T-helper 1 cell treated with Interleukin-12 subunit alpha and Interleukin-12 subunit beta and Interleukin-4 antibody, amounts not matched to agents 30 ng/mL and 1 ng/mL, for 36 hours (primary cell): ENCODE data around the gene RIMS4. TPM values are rescaled to one million over a fixed set of nuclear protein-coding genes. Genes with fewer than 3 reads are reported as not detected.

Experiments
- intact Hi-C: fragments of 100-400 bp; cut with micrococcal nuclease; formaldehyde crosslinking; loops from one replicate; pipeline ENCODE4 v1.15.1; 2024
- total RNA-seq: library from RNA; stranded (reverse); gene quantifications from 2 replicates; pipeline ENCODE4 v1.2.3, GENCODE V29; 2022

The RIMS4 gene
- total RNA-seq, 1 donor from 2014 or later: not detected

GRCh38 chr20:44796758-44797457 is 13.4 kb downstream of the RIMS4 start:
- intact Hi-C loops: no loop called here

- intact Hi-C loops: no loop called here
These were observed 14.0 kb downstream of the RIMS4 start for GRCh38 chr20:44796311-44796710.

GRCh38 chr20:44795836-44796235 is 14.5 kb downstream of the RIMS4 start:
- intact Hi-C loops: no loop called here

GRCh38 chr20:44792796-44793195 is 17.6 kb downstream of the RIMS4 start:
- intact Hi-C loops: no loop called here

GRCh38 chr20:44790638-44791393 is 19.5 kb downstream of the RIMS4 start:
- intact Hi-C loops: no loop called here

- intact Hi-C loops: no loop called here
These were observed 21.5 kb downstream of the RIMS4 start for GRCh38 chr20:44788706-44789456.

- intact Hi-C loops: no loop called here
These were observed 23.0 kb downstream of the RIMS4 start for GRCh38 chr20:44787299-44787698.

- intact Hi-C loops: no loop called here
These were observed 24.6 kb downstream of the RIMS4 start for GRCh38 chr20:44785768-44786167.

GRCh38 chr20:44784688-44785087 is 25.7 kb downstream of the RIMS4 start:
- intact Hi-C loops: no loop called here

GRCh38 chr20:44781791-44782190 is 28.6 kb downstream of the RIMS4 start:
- intact Hi-C loops: no loop called here

- intact Hi-C loops: no loop called here
These were observed 29.2 kb downstream of the RIMS4 start for GRCh38 chr20:44781118-44781517.

- intact Hi-C loops: no loop called here
These were observed 30.1 kb downstream of the RIMS4 start for GRCh38 chr20:44780226-44780625.

GRCh38 chr20:44776980-44777379 is 33.4 kb downstream of the RIMS4 start:
- intact Hi-C loops: no loop called here

GRCh38 chr20:44773070-44773829 is 37.1 kb downstream of the RIMS4 start:
- intact Hi-C loops: no loop called here

- intact Hi-C loops: no loop called here
These were observed 37.7 kb downstream of the RIMS4 start for GRCh38 chr20:44772636-44773035.

- intact Hi-C loops: no loop called here
These were observed 39.2 kb downstream of the RIMS4 start for GRCh38 chr20:44771172-44771535.

GRCh38 chr20:44770484-44771171 is 39.7 kb downstream of the RIMS4 start:
- intact Hi-C loops: no loop called here

GRCh38 chr20:44769481-44769863 is 40.9 kb downstream of the RIMS4 start:
- intact Hi-C loops: no loop called here

- intact Hi-C loops: no loop called here
These were observed 41.4 kb downstream of the RIMS4 start for GRCh38 chr20:44768854-44769480.

- intact Hi-C loops: no loop called here
These were observed 42.1 kb downstream of the RIMS4 start for GRCh38 chr20:44768256-44768655.
